ENCODE data around the gene ZNF652.

- TF ChIP-seq, protein P1, sequence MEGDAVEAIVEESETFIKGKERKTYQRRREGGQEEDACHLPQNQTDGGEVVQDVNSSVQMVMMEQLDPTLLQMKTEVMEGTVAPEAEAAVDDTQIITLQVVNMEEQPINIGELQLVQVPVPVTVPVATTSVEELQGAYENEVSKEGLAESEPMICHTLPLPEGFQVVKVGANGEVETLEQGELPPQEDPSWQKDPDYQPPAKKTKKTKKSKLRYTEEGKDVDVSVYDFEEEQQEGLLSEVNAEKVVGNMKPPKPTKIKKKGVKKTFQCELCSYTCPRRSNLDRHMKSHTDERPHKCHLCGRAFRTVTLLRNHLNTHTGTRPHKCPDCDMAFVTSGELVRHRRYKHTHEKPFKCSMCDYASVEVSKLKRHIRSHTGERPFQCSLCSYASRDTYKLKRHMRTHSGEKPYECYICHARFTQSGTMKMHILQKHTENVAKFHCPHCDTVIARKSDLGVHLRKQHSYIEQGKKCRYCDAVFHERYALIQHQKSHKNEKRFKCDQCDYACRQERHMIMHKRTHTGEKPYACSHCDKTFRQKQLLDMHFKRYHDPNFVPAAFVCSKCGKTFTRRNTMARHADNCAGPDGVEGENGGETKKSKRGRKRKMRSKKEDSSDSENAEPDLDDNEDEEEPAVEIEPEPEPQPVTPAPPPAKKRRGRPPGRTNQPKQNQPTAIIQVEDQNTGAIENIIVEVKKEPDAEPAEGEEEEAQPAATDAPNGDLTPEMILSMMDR (IDR thresholded peaks at IDR 0.05; ENCODE audit: insufficient read depth, low read length, poor library complexity, severe bottlenecking) = peak; percentile 69
- TF ChIP-seq EZH2phosphoT487 (conservative IDR thresholded peaks at IDR 0.05; ENCODE audit: low read length) = no peak
These were observed 71.2 kb downstream of the ZNF652 start for GRCh38 chr17:49290690-49291359.
